Embryonic facial prominence (tissue), 1 donor: ENCODE measurements around the gene GTF2B.
"Not testable (repeated sequence)": the region's sequence is repeated elsewhere in the genome, so short reads cannot be mapped to it uniquely, and the experiment has no call there.

Experiments used
- DNase-seq: peaks from one replicate; pipeline ENCODE4 v3.0.0-alpha.2; 2016; ENCODE audit errors: extremely low spot score

GTF2B gene

DNA sequence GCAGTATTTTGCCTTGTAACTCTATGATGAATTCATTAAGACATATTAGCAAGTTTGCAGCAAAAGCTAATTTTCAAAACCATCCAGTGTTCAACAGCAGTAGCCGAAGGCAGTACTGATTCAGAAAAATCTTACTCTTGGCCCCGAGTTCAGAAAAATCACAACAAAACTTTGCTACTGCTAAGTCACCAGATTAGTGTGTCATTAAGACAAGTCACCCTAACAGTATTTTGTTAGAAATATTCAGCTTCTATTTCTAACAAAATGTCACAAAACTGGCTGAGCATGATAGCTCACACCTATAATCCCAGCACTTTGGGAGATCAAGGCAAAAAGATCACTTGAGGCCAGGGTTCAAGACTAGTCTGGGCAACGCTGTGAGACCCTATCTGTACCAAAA is 8.2 kb downstream of the GTF2B start:
- no peak for DNase-seq

DNA sequence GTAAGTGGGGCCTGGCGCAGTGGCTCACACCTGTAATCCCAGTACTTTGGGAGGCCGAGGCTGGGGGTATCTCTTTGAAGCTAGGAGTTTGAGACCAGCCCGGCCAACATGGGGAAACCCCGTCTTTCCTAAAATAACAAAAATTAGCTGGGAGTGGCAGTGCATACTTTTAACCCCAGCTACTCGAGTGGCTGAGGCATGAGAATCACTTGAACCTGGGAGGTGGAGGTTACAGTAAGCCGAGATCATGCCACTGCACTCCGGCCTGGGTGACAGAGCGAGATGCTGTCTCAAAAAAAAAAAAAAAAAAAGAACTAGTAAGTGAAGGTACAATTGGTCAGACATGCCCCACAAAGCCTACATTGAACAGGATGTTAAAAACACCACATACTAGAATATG is 10.7 kb downstream of the GTF2B start:
- not testable (repeated sequence) for DNase-seq

- no peak for DNase-seq
Measured at GRCh38 chr1:88878731-88879130, 12.6 kb downstream of the GTF2B start.

GRCh38 chr1:88877911-88878310 is 13.5 kb downstream of the GTF2B start:
- DNase-seq = no peak

- DNase-seq = peak; percentile 29
Measured at GRCh38 chr1:88877382-88877825, 14.0 kb downstream of the GTF2B start.

DNA sequence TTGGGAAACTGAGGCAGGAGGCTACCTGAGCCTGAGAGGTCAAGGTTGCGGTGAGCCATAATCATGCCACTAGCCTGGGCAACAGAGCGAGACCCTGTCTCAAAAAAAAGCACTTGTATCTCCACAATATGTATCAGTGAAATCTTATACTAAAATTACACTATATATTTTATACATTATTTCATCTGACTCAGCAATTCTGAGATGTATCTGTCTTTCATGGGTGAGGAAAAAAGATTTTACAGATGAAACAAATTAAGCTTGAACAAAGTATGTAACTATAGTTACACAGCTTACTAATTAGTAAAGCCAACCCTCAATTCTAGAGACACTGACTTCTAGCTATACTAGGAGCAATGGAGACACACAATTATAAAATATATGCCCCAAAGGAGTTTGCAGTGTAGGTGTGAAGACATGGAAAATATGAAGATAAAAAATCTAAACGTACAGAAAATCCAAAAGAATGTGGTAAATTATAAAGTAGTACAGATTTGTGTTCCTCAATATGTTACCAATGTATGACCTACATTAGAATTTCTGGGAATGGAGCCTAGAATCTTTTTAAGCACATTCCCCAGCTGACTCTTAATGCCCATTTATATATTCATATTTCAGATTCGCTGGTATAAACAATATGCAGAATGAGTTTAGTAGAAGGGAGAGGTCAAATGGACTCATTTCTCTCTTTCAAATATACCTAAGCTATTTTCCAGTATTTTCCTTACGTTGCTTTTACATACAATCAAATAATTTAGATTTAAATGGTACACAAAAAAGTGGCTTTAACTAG is 14.6 kb downstream of the GTF2B start:
- DNase-seq = peak; percentile 28

GRCh38 chr1:88875595-88875994 is 15.8 kb downstream of the GTF2B start:
- DNase-seq = no peak

GRCh38 chr1:88873737-88874349 is 17.5 kb downstream of the GTF2B start:
- DNase-seq = no peak

- not testable (repeated sequence) for DNase-seq
Measured at GRCh38 chr1:88869644-88870043, 21.7 kb downstream of the GTF2B start.

DNA sequence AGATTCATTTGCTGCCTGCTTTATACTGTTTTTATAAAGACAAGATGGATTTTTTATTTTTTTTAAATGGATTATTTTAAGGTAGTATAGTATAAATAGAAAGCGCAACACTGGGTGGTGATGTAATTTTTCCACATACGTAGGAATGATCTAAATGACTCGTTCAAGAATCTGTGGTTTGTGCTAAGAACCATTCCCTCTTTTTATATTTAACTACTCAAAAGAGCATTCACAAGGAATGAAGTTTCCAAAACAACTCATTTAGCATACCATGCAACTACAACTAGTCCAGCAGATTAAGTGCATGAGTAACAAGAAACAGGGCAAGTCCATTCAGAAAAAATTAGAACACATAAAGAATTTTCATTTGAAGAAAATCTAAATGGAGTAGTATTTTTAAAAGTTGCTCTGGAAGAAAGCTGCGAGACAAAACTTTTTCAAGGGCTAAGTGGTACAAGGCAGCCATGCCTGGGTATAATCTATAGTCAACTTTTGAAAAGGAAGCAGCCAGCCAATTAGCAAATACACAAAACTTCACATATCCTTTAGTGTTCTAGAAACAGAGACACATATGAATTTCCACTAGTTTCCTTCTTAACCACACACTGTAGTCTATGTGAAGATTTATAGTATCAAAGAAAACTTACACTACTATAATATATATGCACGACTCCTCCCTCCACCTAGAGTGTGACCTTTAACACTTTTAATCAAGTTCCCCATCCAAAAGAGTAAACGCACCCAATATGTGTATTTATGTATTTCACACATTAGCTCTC is 23.4 kb downstream of the GTF2B start:
- no peak for DNase-seq

GRCh38 chr1:88851303-88852063 is 39.9 kb downstream of the GTF2B start:
- DNase-seq = no peak

GRCh38 chr1:88847643-88848042 is 43.7 kb downstream of the GTF2B start:
- no peak for DNase-seq

DNA sequence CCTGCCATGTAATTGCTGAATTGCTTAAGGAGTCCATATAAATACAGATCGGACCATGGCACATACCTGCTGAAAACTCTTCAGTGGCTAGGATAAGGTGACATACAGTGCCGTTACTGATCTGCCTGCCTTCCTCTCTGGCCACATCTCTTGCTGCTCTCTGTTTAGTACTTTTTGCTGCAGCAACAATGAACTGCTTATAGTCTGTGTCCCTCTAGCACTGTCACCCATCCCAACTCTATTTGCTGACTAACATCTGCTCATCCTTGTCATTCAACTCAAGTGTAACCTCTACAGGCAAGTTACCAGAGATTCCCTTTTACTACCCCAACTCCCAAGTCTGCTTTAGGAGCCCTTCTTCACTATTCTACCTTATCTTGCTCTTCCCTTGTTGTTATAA is 65.6 kb downstream of the GTF2B start:
- DNase-seq = no peak

DNA sequence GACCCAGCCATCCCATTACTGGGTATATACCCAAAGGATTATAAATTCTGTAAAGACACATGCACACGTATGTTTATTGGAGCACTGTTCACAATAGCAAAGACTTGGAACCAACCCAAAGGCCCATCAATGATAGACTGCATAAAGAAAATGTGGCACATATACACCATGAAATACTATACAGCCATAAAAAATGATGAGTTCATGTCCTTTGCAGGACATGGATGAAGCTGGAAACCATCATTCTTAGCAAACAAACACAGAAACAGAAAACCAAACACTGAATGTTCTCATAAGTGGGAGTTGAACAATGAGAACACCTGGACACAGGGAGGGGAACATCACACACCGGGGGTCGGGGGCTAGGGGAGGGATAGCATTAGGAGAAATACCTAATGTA is 71.7 kb downstream of the GTF2B start:
- not testable (repeated sequence) for DNase-seq

DNA sequence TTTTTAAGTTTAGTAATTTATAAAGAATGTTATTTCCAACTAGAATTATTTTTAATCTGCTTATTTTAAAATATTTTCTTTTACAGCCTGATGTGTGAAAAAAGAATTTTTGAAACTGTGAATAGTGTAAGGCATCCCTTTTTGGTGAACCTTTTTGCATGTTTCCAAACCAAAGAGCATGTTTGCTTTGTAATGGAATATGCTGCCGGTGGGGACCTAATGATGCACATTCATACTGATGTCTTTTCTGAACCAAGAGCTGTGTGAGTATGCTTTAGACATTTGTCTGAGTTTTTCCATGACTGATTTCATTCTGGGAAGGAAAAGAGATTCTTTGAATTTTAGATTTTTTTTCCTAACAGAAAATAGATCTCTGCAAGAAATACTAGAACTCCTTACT is 77.9 kb downstream of the GTF2B start:
- DNase-seq = no peak

- DNase-seq = no peak
Measured at GRCh38 chr1:88812366-88812765, 79.0 kb downstream of the GTF2B start.

GRCh38 chr1:88803444-88803843 is 87.9 kb downstream of the GTF2B start:
- DNase-seq = no peak

DNA sequence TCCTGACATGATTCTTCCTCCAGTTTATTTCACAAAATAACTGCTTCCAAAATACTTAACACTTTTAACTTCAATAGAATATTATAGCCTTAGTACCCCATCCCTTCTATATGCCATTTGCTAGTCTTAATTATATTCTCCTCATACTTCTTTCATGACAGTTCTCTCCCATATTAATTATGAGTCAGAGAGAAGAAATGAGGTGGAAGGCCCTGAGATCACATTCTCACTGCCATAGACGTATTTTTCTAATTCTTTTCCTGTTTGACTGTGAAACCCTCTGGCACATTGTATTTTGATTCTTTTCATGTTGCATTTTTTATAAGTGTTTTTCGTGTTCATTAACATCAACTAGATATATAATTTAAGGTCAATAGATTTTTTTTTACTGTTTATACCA is 88.4 kb downstream of the GTF2B start:
- no peak for DNase-seq
